ENCODE measurements around the gene TBC1D12.

Gene TBC1D12

GRCh38 chr10:94405406-94405805 lies 3.1 kb downstream of the TBC1D12 start:
- no peak overlapping the region for H3K27ac ChIP-seq (ENCODE audit: low read length)
- H2AFZ ChIP-seq (ENCODE audit: low read depth, low read length): no peak overlapping the region
- peaks cover 72% of the 10 kb centered on the region for H3K79me2 ChIP-seq (ENCODE audit: low read length)
- H4K20me1 ChIP-seq (ENCODE audit: insufficient read depth, low read length): peaks cover 14% of the 10 kb centered on the region
- H3K4me3 ChIP-seq (ENCODE audit: low read length): peak overlapping the region; percentile 99; the same call in 1 of the 2 replicates
- peak overlapping the region; percentile 88 for H3K4me2 ChIP-seq (ENCODE audit: low read length)
- H3K9me3 ChIP-seq (ENCODE audit: insufficient read depth, low read length): no peaks in the 10 kb centered on the region
- 0 out of 2 replicates have a peak overlapping the region, but pooled peaks have one; percentile 13 for H3K9ac ChIP-seq (ENCODE audit: low read length)
- H3K27me3 ChIP-seq (ENCODE audit: low read depth, low read length): no peaks in the 10 kb centered on the region
- H3K4me1 ChIP-seq (ENCODE audit: low read length): peaks cover 18% of the 10 kb centered on the region
- H3K36me3 ChIP-seq (replicated peaks; ENCODE audit: low read depth, low read length): no peaks in the 10 kb centered on the region
- TF ChIP-seq CTCF (IDR thresholded peaks at IDR 0.05; ENCODE audit: low read depth, low read length) (no peak), EZH2phosphoT487 (IDR thresholded peaks at IDR 0.05; ENCODE audit: low read depth) (no peak)

GRCh38 chr10:94407668-94408067 lies 5.3 kb downstream of the TBC1D12 start:
- H3K9ac ChIP-seq (ENCODE audit: low read length): no peak overlapping the region
- H3K36me3 ChIP-seq (replicated peaks; ENCODE audit: low read depth, low read length): no peaks in the 10 kb centered on the region
- H4K20me1 ChIP-seq (ENCODE audit: insufficient read depth, low read length): peaks cover 24% of the 10 kb centered on the region
- H2AFZ ChIP-seq (ENCODE audit: low read depth, low read length): no peak overlapping the region
- H3K4me1 ChIP-seq (ENCODE audit: low read length): peaks cover 23% of the 10 kb centered on the region
- no peak overlapping the region for H3K4me3 ChIP-seq (ENCODE audit: low read length)
- H3K4me2 ChIP-seq (ENCODE audit: low read length): no peak overlapping the region
- H3K9me3 ChIP-seq (ENCODE audit: insufficient read depth, low read length): no peaks in the 10 kb centered on the region
- no peaks in the 10 kb centered on the region for H3K27me3 ChIP-seq (ENCODE audit: low read depth, low read length)
- TF ChIP-seq EZH2phosphoT487 (IDR thresholded peaks at IDR 0.05; ENCODE audit: low read depth) (no peak), CTCF (IDR thresholded peaks at IDR 0.05; ENCODE audit: low read depth, low read length) (no peak)
- no peak overlapping the region for H3K27ac ChIP-seq (ENCODE audit: low read length)
- peaks cover 85% of the 10 kb centered on the region for H3K79me2 ChIP-seq (ENCODE audit: low read length)

GRCh38 chr10:94409021-94409657 lies 6.8 kb downstream of the TBC1D12 start:
- Histone ChIP-seq H4K20me1 (ENCODE audit: insufficient read depth, low read length) (peaks cover 27% of the 10 kb centered on the region), H3K4me3 (ENCODE audit: low read length) (no peak overlapping the region), H3K36me3 (replicated peaks; ENCODE audit: low read depth, low read length) (no peaks in the 10 kb centered on the region), H3K4me2 (ENCODE audit: low read length) (peak overlapping the region; percentile 20; the same call in 1 of the 2 replicates), H3K27me3 (ENCODE audit: low read depth, low read length) (no peaks in the 10 kb centered on the region), H2AFZ (ENCODE audit: low read depth, low read length) (no peak overlapping the region), H3K9ac (ENCODE audit: low read length) (no peak overlapping the region), H3K4me1 (ENCODE audit: low read length) (peaks cover 23% of the 10 kb centered on the region), H3K79me2 (ENCODE audit: low read length) (peaks cover 79% of the 10 kb centered on the region), H3K9me3 (ENCODE audit: insufficient read depth, low read length) (no peaks in the 10 kb centered on the region), H3K27ac (ENCODE audit: low read length) (no peak overlapping the region)
- TF ChIP-seq CTCF (IDR thresholded peaks at IDR 0.05; ENCODE audit: low read depth, low read length): no peak
- TF ChIP-seq EZH2phosphoT487 (IDR thresholded peaks at IDR 0.05; ENCODE audit: low read depth): no peak

- Histone ChIP-seq H3K27ac (ENCODE audit: low read length) (no peak overlapping the region), H3K36me3 (replicated peaks; ENCODE audit: low read depth, low read length) (no peaks in the 10 kb centered on the region), H4K20me1 (ENCODE audit: insufficient read depth, low read length) (peaks cover 28% of the 10 kb centered on the region), H3K9me3 (ENCODE audit: insufficient read depth, low read length) (no peaks in the 10 kb centered on the region), H3K9ac (ENCODE audit: low read length) (no peak overlapping the region), H3K27me3 (ENCODE audit: low read depth, low read length) (no peaks in the 10 kb centered on the region), H3K4me1 (ENCODE audit: low read length) (peaks cover 14% of the 10 kb centered on the region), H2AFZ (ENCODE audit: low read depth, low read length) (no peak overlapping the region), H3K4me3 (ENCODE audit: low read length) (no peak overlapping the region), H3K79me2 (ENCODE audit: low read length) (peaks cover 73% of the 10 kb centered on the region), H3K4me2 (ENCODE audit: low read length) (no peak overlapping the region)
- TF ChIP-seq EZH2phosphoT487 (IDR thresholded peaks at IDR 0.05; ENCODE audit: low read depth): no peak
- TF ChIP-seq CTCF (IDR thresholded peaks at IDR 0.05; ENCODE audit: low read depth, low read length): no peak
Observed at GRCh38 chr10:94411304-94411703, 9.0 kb downstream of the TBC1D12 start.
